GM18858 (cell line): Measurements from ENCODE around the gene CACNA1C.
"Not testable (repeated sequence)": the region's sequence is repeated elsewhere in the genome, so short reads cannot be mapped to it uniquely, and the experiment has no call there.

ENCODE experiments used
- ATAC-seq: cut with Tn5 transposase; IDR thresholded peaks from one replicate; pipeline ENCODE4 v1.9.1; 2021; ENCODE audit not compliant: unreplicated experiment

Gene CACNA1C

DNA sequence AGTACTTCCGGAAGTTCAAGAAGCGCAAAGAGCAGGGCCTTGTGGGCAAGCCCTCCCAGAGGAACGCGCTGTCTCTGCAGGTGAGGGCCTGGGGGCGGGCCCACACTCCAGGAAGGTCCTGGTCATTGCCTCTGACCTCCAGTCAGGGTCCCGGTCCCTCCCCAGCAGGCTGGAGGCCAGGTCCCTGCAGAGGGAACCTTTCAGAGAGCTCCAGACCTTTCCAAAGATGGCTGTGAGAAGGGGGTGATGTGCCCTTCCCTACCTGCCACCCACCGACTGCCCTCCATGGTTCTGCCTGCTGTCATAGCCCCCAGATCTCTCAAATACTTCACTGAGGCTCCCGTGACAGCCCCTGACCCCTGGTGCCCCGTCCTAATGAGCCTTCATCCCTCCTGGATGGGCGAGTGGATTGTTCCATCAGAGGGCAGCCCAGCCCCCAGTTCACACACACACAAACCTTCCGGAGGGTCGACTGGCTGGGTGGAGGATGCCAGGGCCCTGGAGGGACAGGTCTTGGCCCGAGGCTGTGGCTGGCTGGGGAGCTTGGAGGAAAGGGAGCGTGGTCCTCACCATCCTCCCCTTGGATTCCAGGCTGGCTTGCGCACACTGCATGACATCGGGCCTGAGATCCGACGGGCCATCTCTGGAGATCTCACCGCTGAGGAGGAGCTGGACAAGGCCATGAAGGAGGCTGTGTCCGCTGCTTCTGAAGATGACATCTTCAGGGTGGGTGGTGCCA is 624.5 kb downstream of the CACNA1C start:
- ATAC-seq: no peak

DNA sequence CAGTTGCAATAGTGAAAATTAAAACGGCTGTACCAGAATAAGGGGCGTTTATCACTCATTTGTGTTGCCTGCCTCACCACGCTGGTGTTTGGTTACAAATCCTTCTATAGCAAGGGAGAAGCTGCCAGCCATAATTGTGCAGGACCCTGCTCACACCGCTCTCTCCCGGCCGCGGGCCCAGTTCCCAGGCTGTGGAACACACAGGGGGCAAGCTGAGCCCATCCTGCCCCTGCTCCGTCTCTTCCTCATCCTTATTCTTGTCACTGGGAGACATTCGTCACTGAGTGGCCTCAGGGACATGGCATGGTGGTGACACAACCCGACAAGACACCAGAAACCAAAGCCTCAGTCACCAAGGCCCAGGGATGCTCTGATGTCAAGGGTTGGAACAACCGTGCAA is 625.6 kb downstream of the CACNA1C start:
- ATAC-seq: no peak

DNA sequence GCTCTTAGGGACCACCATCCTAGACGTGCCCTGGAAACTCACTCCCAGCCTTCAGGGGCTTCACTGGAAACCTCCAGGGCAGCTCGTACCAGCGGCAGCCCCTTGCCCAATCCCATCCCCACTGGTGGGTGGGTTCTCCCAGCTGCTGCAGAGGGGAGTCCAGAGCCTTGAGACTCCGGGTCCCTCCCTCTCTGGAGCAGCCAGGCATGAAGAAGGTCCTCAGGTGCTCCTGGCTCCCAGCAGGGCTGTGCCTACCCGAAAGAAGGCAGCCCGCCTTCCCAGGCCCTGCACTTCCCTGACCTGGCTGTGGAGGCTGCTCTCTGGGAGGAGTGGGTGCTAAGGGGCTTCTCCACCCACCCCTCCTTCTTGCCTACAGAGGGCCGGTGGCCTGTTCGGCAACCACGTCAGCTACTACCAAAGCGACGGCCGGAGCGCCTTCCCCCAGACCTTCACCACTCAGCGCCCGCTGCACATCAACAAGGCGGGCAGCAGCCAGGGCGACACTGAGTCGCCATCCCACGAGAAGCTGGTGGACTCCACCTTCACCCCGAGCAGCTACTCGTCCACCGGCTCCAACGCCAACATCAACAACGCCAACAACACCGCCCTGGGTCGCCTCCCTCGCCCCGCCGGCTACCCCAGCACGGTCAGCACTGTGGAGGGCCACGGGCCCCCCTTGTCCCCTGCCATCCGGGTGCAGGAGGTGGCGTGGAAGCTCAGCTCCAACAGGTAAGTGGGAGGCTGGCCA is 626.5 kb downstream of the CACNA1C start:
- no peak for ATAC-seq

DNA sequence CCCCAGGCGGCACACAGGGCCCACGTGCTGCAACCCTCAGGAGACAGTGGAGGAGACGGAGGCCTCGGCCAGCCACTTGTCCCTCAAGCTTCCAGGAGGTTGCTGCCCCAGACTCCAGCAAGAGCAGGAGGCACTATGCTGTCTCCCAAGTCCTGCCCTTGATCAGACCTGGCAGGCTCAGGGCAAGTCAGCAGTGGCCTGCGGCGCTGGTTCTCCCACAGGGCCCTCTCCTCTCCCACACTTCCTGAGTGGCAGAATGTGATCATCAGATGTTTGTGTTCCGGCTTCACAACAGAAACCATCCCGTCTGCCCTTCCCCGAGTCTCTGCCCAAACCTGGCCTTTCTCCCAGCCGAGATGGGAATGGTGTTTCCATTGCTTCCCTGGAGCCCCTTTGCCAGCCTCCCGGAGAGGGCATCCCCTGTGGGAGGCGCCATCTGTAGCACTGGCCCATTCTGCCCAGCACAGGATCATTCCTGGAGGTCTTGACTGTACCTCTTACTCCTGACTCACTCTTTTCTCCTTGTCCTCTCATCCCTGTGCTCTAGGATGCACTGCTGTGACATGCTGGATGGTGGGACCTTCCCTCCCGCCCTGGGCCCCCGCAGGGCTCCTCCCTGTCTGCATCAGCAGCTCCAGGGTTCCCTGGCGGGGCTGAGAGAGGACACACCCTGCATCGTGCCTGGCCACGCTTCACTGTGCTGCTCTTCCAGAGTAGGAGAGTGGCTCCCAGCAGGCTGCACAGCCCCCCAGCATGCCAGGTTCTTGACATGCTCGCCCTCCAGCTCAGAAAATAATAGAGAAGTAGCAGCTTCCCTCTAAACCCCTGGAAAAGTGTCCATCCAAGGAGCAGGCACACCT is 627.3 kb downstream of the CACNA1C start:
- ATAC-seq: no peak

DNA sequence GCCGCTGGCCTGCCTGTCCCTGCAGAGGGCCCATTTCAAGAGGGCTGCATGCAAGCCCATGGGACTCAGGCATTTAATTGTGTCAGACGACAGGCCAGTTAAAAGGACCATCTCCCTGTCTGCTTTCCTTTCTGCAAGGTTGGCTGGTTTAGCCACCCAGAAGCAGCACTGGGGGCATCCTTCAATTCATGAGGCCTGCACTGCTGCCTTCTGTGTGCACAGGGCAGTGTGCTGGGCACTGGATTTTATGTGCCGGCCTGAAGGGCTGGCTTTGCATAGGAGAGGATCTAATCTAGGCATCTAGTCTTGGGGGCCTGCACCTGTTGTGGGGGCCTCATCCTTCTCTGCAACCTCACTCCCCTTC is 627.9 kb downstream of the CACNA1C start:
- ATAC-seq: no peak

DNA sequence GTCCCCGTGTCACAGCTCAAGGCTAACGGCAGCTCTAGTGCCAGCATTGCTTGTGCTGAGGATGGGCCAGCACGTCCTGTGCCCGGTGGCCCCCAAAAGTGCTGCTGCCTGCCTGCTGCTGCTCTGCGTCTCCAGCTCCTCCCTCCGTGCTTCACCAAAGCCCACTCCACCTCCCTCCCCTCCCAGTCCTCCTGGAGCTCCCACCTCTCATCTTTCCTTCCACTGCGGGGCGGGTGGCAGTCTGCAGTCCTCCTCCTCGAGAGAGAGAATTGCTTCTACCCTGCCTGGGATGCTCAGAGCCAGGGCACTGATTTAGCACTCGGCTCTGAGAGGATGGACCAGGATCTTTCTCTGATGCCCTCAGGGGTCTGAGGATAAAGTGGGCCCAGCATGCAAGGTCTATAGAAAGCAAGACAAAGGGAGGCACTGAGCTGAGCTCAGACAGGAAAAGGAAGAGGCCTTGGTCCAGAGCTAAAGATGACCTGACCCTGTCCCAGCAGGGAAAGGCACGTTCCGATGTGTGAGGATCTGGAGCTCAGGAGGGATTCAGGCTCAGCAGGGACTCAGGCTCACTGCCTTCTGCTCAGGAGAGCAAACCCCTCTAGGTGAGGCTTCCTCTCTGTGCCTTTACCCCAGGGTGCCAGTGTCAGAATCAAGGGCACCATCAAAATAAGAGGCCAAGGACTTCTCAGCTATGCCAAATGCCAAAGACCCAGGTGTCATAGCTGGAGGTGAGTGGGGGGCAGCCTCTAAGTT is 628.8 kb downstream of the CACNA1C start:
- ATAC-seq: no peak

DNA sequence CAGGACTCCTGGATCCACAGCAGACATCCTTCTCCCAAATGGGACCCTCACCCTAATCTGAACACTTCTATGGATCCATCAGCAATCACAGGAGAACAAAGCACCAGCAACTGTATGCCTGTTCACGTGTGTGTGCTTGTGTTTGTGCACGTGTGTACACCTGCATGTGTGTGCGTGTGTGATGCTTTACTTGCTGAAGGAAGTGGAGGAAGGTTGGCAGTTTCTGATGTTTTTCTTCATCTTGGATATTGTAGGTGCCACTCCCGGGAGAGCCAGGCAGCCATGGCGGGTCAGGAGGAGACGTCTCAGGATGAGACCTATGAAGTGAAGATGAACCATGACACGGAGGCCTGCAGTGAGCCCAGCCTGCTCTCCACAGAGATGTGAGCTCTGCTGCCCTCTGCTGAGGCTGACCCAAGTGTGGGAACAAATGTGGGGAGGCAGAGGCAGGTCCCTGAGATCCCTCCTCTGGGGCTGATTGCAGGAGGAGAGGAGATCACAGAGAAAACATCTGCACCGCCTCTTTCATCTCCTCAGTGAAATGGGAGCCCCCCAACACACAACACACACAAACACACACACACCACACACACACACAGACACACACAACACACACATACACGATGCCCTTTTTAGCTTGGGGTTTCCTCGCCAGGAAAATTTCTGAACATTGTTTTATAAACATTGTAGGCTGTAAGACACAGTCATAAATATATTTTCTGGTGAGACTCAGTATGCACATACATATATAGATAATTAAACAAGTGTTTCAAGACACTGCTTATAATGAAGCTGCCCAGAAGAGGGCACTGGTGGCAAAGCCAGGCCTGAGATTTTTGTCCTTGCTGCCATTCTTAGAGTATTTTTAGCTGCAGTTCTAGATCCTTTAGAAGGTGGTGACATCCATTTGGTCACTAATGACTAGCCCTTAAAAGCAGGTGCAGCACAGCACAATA is 629.8 kb downstream of the CACNA1C start:
- no peak for ATAC-seq

DNA sequence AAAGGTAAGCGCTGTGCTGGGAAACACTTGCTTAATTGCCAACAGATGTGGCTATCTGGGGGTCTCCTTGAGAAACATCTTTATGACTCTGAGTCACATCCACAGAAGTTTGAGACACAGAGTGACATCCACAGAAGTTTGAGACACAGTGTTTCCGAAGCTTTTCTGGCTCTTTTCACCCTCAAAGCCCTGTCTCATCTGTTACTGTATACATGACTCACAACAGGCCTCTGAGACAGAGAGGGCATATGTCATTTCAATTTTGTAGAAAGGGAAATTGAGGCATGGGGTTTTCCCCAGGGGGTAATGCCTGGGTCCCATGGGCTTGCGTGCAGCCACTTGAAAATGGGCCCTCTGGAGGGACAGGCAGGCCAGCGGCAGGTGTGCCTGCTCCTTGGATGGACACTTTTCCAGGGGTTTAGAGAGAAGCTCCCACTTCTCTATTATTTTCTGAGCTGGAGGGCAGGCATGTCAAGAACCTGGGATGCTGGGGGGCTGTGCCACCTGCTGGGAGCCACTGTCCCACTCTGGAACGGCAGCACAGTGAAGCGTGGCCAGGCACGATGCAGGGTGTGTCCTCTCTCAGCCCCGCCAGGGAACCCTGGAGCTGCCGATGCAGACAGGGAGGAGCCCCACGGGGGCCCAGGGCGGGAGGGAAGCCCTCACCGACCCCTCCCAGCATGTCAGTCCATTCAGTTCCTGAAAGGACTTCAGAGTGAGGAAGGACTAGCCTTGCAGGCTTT is 630.7 kb downstream of the CACNA1C start:
- ATAC-seq: no peak

DNA sequence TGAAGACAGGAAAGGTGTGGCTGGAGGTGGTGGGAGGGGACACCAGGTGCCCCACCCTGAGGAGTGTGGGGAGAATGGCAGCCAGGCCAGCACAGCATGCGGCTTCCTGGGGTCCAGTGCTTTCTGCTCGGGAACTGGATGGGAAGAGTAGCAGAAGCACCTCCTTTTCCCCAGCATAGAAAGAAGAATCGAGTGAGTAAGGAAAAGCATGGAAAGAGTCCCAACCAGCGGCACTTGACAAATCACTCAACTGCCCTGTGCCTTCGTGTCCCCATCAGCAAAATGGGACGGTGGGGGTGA is 631.2 kb downstream of the CACNA1C start:
- not testable (repeated sequence) for ATAC-seq

DNA sequence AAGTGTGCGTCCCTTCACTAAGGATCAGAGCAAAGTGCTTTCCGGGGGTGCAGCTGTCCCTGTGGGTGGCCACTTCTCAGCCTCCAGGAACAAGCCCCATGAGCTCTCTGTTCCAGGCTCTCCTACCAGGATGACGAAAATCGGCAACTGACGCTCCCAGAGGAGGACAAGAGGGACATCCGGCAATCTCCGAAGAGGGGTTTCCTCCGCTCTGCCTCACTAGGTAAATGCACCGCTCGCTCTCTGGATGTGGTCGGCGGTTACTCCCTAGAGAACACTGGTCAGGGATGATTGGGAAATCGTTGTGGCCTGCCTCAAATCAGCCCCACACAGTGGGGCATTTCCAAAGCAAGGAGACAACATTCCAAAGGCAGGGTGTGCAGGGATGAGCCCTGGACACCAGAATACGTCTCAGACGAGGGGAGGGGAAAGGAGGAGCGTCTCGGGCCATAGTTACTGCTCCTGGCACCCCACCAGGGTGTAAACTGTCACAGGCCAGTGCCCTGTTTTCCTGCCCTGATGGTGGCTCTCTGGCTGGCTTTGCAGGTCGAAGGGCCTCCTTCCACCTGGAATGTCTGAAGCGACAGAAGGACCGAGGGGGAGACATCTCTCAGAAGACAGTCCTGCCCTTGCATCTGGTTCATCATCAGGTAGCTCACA is 633.0 kb downstream of the CACNA1C start:
- ATAC-seq: not testable (repeated sequence)

DNA sequence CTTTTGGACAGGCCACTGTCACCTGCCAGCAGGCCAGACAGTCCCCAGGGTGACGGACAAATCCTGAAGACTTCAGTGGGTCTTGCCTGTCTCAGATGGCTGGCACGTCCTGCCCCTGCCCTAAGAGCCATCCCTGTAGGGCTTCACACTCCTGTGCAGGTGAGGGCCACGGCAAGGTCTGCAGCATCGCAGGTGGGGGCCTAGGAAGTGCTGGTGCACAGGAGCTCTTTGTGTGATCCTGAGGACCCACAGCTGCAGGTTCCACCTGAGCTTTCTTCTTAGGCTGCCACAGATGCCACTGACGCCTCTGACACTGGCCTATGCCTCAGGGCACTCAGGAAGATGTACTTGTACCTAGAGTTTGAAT is 633.5 kb downstream of the CACNA1C start:
- no peak for ATAC-seq

DNA sequence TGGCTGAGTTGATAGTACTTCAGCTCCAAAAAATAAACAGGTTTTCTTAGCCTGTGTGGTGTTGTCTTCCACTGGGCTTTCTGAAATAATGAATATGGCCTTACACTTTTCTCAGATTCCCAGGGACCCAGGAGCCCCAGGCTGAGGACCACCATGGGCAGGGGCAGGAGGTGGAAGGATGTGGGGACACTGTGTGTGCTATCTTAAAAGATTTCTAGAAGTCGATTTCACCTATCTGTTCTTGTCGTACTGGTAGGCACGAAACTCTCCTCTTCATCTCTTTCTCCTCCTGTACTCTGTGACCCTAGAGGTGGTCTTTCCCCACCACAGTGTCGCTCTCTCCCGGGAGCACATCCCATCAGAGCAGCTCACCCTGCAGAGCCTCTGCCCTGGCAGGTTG is 634.3 kb downstream of the CACNA1C start:
- ATAC-seq: no peak

DNA sequence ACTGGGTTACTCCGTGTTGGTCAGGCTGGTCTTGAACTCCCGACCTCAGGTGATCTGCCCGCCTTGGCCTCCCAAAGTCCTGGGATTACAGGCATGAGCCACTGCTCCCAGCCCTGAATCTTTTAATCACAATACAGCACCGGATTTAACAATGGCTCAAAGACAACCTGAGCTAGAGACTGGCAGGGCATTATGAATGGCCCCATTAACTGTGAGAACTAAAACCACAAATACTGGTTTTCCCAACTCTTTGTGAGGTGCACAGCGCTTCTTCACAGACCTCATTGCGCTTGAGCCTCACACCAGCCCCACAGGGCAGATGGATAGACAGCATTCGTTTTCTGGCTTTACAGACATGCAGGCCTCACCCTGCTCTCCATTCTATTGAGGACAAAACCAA is 634.9 kb downstream of the CACNA1C start:
- ATAC-seq: no peak

DNA sequence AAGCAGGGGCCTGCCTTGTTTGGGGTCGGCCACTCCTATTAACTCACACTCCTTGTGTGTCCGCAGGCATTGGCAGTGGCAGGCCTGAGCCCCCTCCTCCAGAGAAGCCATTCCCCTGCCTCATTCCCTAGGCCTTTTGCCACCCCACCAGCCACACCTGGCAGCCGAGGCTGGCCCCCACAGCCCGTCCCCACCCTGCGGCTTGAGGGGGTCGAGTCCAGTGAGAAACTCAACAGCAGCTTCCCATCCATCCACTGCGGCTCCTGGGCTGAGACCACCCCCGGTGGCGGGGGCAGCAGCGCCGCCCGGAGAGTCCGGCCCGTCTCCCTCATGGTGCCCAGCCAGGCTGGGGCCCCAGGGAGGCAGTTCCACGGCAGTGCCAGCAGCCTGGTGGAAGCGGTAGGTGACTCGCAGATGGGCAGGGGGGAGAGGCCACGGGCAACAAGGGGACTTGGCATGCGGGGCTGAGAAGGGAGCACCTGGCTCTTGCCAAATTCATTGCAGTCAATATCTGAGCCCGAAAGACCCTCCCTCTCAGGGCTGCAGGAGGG is 635.7 kb downstream of the CACNA1C start:
- ATAC-seq: no peak

DNA sequence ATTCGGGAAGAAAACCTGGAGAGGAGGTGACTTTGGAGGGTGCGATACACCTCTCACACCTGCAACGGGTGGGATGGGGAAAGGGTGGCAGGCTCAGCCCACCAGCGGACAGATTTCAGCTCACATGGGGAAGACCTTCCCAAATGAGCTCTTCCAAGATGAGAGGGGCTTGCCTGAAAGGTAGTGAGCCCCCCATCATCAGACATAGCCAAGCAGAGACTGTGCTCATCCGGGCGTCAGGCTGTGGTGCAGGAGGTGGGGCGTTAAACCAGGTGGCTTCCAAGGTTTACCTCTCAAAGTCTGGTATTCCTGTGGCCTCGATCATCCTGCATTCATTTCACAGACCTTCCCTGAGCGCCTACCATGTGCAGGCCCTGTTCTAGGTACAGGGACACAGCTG is 636.6 kb downstream of the CACNA1C start:
- no peak for ATAC-seq

DNA sequence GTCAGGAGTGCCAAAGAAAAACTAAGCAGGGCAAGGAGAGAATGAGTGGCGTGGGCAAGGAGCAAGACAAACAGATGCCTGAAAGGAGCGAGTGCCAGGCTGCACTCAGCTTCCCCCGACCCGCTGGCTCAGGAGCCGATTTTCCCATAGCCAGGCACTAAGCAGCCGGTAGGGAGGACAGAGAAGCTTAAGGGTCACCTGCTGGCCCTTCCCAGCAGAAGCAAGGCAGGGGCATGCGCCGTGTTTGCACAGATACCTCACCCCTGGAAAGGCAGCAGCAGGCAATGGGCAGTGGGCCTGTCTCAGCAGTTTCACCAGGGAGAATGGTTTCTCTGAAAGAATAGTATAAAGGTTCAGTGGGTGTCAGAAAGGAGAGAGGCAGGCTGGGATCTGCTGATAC is 637.1 kb downstream of the CACNA1C start:
- no peak for ATAC-seq

DNA sequence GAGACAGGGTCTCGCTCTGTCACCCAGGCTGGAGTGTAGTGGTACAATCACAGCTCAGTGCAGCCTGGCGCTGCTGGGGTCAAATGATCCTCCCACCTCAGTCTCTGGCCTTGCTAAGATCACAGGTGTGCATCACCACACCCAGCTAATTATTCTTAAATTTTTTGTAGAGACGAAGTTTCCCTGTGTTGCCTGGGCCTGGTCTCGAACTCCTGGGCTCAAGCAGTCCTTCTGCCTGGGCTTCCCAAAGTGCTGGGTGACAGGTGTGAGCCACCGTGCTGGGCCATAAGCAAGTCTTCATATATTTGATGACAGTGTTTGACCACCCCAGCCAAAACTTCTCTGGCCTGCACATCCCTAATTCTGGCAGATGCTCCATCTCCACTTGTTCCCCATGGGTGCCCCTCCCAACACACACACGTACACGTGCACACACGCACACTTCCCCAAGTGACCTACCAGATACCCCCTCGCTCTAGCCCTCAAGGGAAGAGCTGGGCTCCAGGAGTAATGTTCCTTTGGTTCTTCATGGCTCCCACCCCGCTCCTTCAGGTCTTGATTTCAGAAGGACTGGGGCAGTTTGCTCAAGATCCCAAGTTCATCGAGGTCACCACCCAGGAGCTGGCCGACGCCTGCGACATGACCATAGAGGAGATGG is 637.7 kb downstream of the CACNA1C start:
- ATAC-seq: no peak

DNA sequence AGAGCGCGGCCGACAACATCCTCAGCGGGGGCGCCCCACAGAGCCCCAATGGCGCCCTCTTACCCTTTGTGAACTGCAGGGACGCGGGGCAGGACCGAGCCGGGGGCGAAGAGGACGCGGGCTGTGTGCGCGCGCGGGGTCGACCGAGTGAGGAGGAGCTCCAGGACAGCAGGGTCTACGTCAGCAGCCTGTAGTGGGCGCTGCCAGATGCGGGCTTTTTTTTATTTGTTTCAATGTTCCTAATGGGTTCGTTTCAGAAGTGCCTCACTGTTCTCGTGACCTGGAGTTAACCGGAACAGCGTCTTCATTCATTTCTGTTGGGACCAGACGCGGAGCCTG is 638.2 kb downstream of the CACNA1C start:
- no peak for ATAC-seq
